ENCODE results near the gene SCYGR2.

SCYGR2 gene

GRCh38 chr2:227576110-227576509, 22.6 kb upstream of the SCYGR2 start:
- DNase-seq (ENCODE audit: low read depth) = no peak
- no peak overlapping the region for H3K4me3 ChIP-seq (ENCODE audit: low read depth, low read length)
- in situ Hi-C loops (cut with HindIII; ENCODE audit: low sequenced_read_pairs) = no loop called here
- no peak for TF ChIP-seq CTCF (IDR thresholded peaks at IDR 0.05; ENCODE audit: low read depth, low read length, missing control alignments)

- no peak for DNase-seq (ENCODE audit: low read depth)
- TF ChIP-seq CTCF (IDR thresholded peaks at IDR 0.05; ENCODE audit: low read depth, low read length, missing control alignments) = no peak
- in situ Hi-C loops (cut with HindIII; ENCODE audit: low sequenced_read_pairs) = no loop called here
- no peak overlapping the region for H3K4me3 ChIP-seq (ENCODE audit: low read depth, low read length)
Observed at GRCh38 chr2:227576812-227577211, 21.9 kb upstream of the SCYGR2 start.

- DNase-seq (ENCODE audit: low read depth) = no peak
- in situ Hi-C loops (cut with HindIII; ENCODE audit: low sequenced_read_pairs) = no loop called here
- no peak for TF ChIP-seq CTCF (IDR thresholded peaks at IDR 0.05; ENCODE audit: low read depth, low read length, missing control alignments)
- H3K4me3 ChIP-seq (ENCODE audit: low read depth, low read length) = no peak overlapping the region
Observed at GRCh38 chr2:227577555-227577954, 21.1 kb upstream of the SCYGR2 start.

GRCh38 chr2:227578642-227579041, 20.1 kb upstream of the SCYGR2 start:
- TF ChIP-seq CTCF (IDR thresholded peaks at IDR 0.05; ENCODE audit: low read depth, low read length, missing control alignments) = no peak
- in situ Hi-C loops (cut with HindIII; ENCODE audit: low sequenced_read_pairs) = no loop called here
- H3K4me3 ChIP-seq (ENCODE audit: low read depth, low read length) = no peak overlapping the region
- DNase-seq (ENCODE audit: low read depth) = no peak

- no peak overlapping the region for H3K4me3 ChIP-seq (ENCODE audit: low read depth, low read length)
- no peak for TF ChIP-seq CTCF (IDR thresholded peaks at IDR 0.05; ENCODE audit: low read depth, low read length, missing control alignments)
- no peak for DNase-seq (ENCODE audit: low read depth)
- in situ Hi-C loops (cut with HindIII; ENCODE audit: low sequenced_read_pairs) = loop anchor here (5.0 kb wide), 1 partner anchor 53 kb away; no protein-coding TSS in a partner anchor
Observed at GRCh38 chr2:227579791-227580190, 18.9 kb upstream of the SCYGR2 start.

GRCh38 chr2:227582369-227582768, 16.3 kb upstream of the SCYGR2 start:
- DNase-seq (ENCODE audit: low read depth) = no peak
- no peak for TF ChIP-seq CTCF (IDR thresholded peaks at IDR 0.05; ENCODE audit: low read depth, low read length, missing control alignments)
- no peak overlapping the region for H3K4me3 ChIP-seq (ENCODE audit: low read depth, low read length)
- in situ Hi-C loops (cut with HindIII; ENCODE audit: low sequenced_read_pairs) = loop anchor here (5.0 kb wide), 1 partner anchor 50 kb away; no protein-coding TSS in a partner anchor

Measured in astrocyte of the cerebellum (primary cell).